AG04450 (cell line): Measurements from ENCODE around the gene KRTAP10-1. TPM values are rescaled to one million over a fixed set of nuclear protein-coding genes. Genes with fewer than 3 reads are reported as not detected.
"Not testable (repeated sequence)": the region's sequence is repeated elsewhere in the genome, so short reads cannot be mapped to it uniquely, and the experiment has no call there.

Experiments
- CTCF ChIA-PET: fragments of 300-600, 350-600 bp; formaldehyde crosslinking; extraction: SDS; loops from one replicate; lab custom pipeline; 2022; ENCODE audit warnings: antibody characterized with exemption, inconsistent platforms; lab: Charles Lee
- POLR2A ChIA-PET: fragments of 350-600 bp; formaldehyde crosslinking; extraction: SDS; loops from one replicate; lab custom pipeline; 2021; ENCODE audit warnings: antibody characterized with exemption, inconsistent platforms; lab: Yijun Ruan, JAX
- DNase-seq: peaks from one replicate; pipeline ENCODE4 v3.0.0-alpha.2; 2011; ENCODE audit warnings: low read depth, low spot score
- H3K27ac ChIP-seq: one replicate; pipeline ENCODE4 v1.5.1; 2012; ENCODE audit warnings: low read depth, low read length, control low read depth
- H3K27me3 ChIP-seq: one replicate; pipeline ENCODE4 v1.6.0; 2012; ENCODE audit warnings: low read length; ENCODE audit not compliant: control insufficient read depth, insufficient read depth
- H3K4me3 ChIP-seq: 2 replicates; pipeline ENCODE4 v1.5.1; 2011; ENCODE audit warnings: mild to moderate bottlenecking, low read depth, low read length, control low read depth
- H3K9me3 ChIP-seq: 2 replicates; pipeline ENCODE4 v1.5.1; 2012; ENCODE audit warnings: low read length; ENCODE audit not compliant: control insufficient read depth, insufficient read depth
- CTCF ChIP-seq: IDR thresholded peaks from 2 replicates; pipeline ENCODE4 v1.5.1; 2011; ENCODE audit warnings: low read depth, low read length, control low read depth, inconsistent platforms
- polyA plus RNA-seq: library from polyadenylated mRNA; depleted of rRNA; stranded (reverse); fragments of >200 nt; gene quantifications from 2 replicates; pipeline ENCODE4 v1.2.3, GENCODE V29; 2011

KRTAP10-1 gene
- polyA plus RNA-seq, 1 experiment = not detected

GRCh38 chr21:44550807-44551206, 10.8 kb upstream of the KRTAP10-1 start:
- H3K9me3 ChIP-seq = no peaks in the 10 kb centered on the region; the same call in 1 of the 2 replicates
- ChIA-PET CTCF (no interaction called here), POLR2A (no interaction called here)
- no peak for DNase-seq
- H3K27ac ChIP-seq = no peak overlapping the region
- H3K27me3 ChIP-seq = peaks cover 5% of the 10 kb centered on the region
- TF ChIP-seq CTCF = no peak
- H3K4me3 ChIP-seq = no peak overlapping the region

GRCh38 chr21:44550285-44550684, 10.3 kb upstream of the KRTAP10-1 start:
- H3K9me3 ChIP-seq, CTCF ChIA-PET, POLR2A ChIA-PET, H3K27me3 ChIP-seq, H3K4me3 ChIP-seq, H3K27ac ChIP-seq, DNase-seq: not testable (repeated sequence)

GRCh38 chr21:44549525-44550211, 9.7 kb upstream of the KRTAP10-1 start:
- no peak for TF ChIP-seq CTCF
- H3K9me3 ChIP-seq = no peaks in the 10 kb centered on the region; the same call in 1 of the 2 replicates
- ChIA-PET POLR2A (no interaction called here), CTCF (no interaction called here)
- no peak overlapping the region for H3K27ac ChIP-seq
- H3K4me3 ChIP-seq = no peak overlapping the region
- no peak for DNase-seq
- peaks cover 5% of the 10 kb centered on the region for H3K27me3 ChIP-seq

- DNase-seq = no peak
- Histone ChIP-seq H3K9me3 (no peaks in the 10 kb centered on the region; the same call in 1 of the 2 replicates), H3K27me3 (peaks cover 5% of the 10 kb centered on the region), H3K4me3 (no peak overlapping the region), H3K27ac (no peak overlapping the region)
- POLR2A ChIA-PET = no interaction called here
- TF ChIP-seq CTCF = no peak
- CTCF ChIA-PET = no interaction called here
These were observed 8.9 kb upstream of the KRTAP10-1 start for GRCh38 chr21:44548922-44549321.

GRCh38 chr21:44548381-44548780, 8.4 kb upstream of the KRTAP10-1 start:
- no peak for TF ChIP-seq CTCF
- ChIA-PET CTCF (no interaction called here), POLR2A (no interaction called here)
- DNase-seq = no peak
- Histone ChIP-seq H3K4me3 (no peak overlapping the region), H3K27ac (no peak overlapping the region), H3K27me3 (peaks cover 5% of the 10 kb centered on the region), H3K9me3 (no peaks in the 10 kb centered on the region; the same call in 1 of the 2 replicates)
